Smooth muscle cell (in vitro differentiated cells): ENCODE data around the gene TMEM61. TPM values are rescaled to one million over a fixed set of nuclear protein-coding genes. Genes with fewer than 3 reads are reported as not detected.

Source experiments
- DNase-seq: peaks from one replicate; lab custom pipeline; 2025; ENCODE audit not compliant: unreplicated experiment; lab: John Stamatoyannopoulos, UW
- H2AFZ ChIP-seq: fragments of 200-600 bp; sonication (generic); 2 replicates; pipeline ENCODE4 v1.6.0; 2016; ENCODE audit warnings: antibody characterized with exemption, low read depth, mild to moderate bottlenecking
- H3F3A ChIP-seq: fragments of 200-600 bp; sonication (generic); 2 replicates; pipeline ENCODE4 v1.6.0; 2017; ENCODE audit warnings: antibody characterized with exemption, low read depth
- H3K27ac ChIP-seq: fragments of 200-600 bp; sonication (generic); 2 replicates; pipeline ENCODE4 v1.5.1; 2016; ENCODE audit warnings: low read depth, mild to moderate bottlenecking
- H3K27me3 ChIP-seq: fragments of 200-600 bp; sonication (generic); 2 replicates; pipeline ENCODE4 v1.6.1; 2016; ENCODE audit warnings: low read depth, mild to moderate bottlenecking
- H3K36me3 ChIP-seq: fragments of 200-600 bp; sonication (generic); 2 replicates; pipeline ENCODE4 v1.5.1; 2016; ENCODE audit warnings: low read depth
- H3K4me1 ChIP-seq: fragments of 200-600 bp; sonication (generic); 2 replicates; pipeline ENCODE4 v1.5.1; 2016; ENCODE audit warnings: low read depth
- H3K4me2 ChIP-seq: fragments of 200-600 bp; sonication (generic); 2 replicates; pipeline ENCODE4 v1.6.0; 2016; ENCODE audit warnings: mild to moderate bottlenecking
- H3K4me3 ChIP-seq: fragments of 200-600 bp; sonication (generic); 2 replicates; pipeline ENCODE4 v1.5.1; 2016; ENCODE audit warnings: mild to moderate bottlenecking
- H3K79me2 ChIP-seq: fragments of 200-600 bp; sonication (generic); 2 replicates; pipeline ENCODE4 v1.6.0; 2016; ENCODE audit warnings: low read depth, mild to moderate bottlenecking
- H3K9ac ChIP-seq: fragments of 200-600 bp; sonication (generic); 2 replicates; pipeline ENCODE4 v1.6.0; 2016; ENCODE audit warnings: low read depth
- H3K9me3 ChIP-seq: fragments of 200-600 bp; sonication (generic); replicated peaks from 2 replicates; pipeline ENCODE4 v1.5.1; 2016; ENCODE audit warnings: low read depth
- H4K20me1 ChIP-seq: fragments of 200-600 bp; sonication (generic); 2 replicates; pipeline ENCODE4 v1.6.0; 2016; ENCODE audit warnings: low read depth
- WGBS: methylation state at CpG from one replicate; pipeline ENCODE4 v1.1.7; 2016; ENCODE audit warnings: low lambda C conversion rate; 5-methylcytosine and 5-hydroxymethylcytosine counted together
- polyA plus RNA-seq: library from polyadenylated mRNA; unstranded; fragments of >200 nt; fragmentation: Nextera tagmentation; extraction: Ambion mirVana; gene quantifications from 2 replicates; pipeline ENCODE4 v1.2.1, GENCODE V29; 2016
- total RNA-seq: library from RNA; depleted of rRNA; stranded (reverse); fragments of >200 nt; gene quantifications from 2 replicates; pipeline ENCODE4 v1.2.3, GENCODE V29; 2014
- TF ChIP-seq, protein P1 (sequence below): fragments of 200-600 bp; sonication (generic); IDR thresholded peaks from 2 replicates; pipeline ENCODE4 v1.5.1; 2017; ENCODE audit warnings: borderline replicate concordance, mild to moderate bottlenecking, antibody characterized with exemption; ENCODE audit not compliant: insufficient read depth, poor library complexity, severe bottlenecking

Gene TMEM61
- total and polyA plus RNA-seq, 2 experiments from 2014 or later: 0.13 to 0.86 TPM

- no peaks in the 10 kb centered on the region for H3K79me2 ChIP-seq
- H3K9me3 ChIP-seq: no peaks in the 10 kb centered on the region
- no peak overlapping the region for H3K27ac ChIP-seq
- no peaks in the 10 kb centered on the region for H3F3A ChIP-seq
- H2AFZ ChIP-seq: no peak overlapping the region
- no peak overlapping the region for H3K4me3 ChIP-seq
- no peak overlapping the region for H3K9ac ChIP-seq
- no peak for DNase-seq
- no peak overlapping the region for H3K4me2 ChIP-seq
- no peaks in the 10 kb centered on the region for H3K4me1 ChIP-seq
- peaks cover 29% of the 10 kb centered on the region for H3K27me3 ChIP-seq
- WGBS: 81% methylated on average over 7 of the region's 7 CpGs
- no peaks in the 10 kb centered on the region for H4K20me1 ChIP-seq
- no peaks in the 10 kb centered on the region for H3K36me3 ChIP-seq
- TF ChIP-seq, protein P1, sequence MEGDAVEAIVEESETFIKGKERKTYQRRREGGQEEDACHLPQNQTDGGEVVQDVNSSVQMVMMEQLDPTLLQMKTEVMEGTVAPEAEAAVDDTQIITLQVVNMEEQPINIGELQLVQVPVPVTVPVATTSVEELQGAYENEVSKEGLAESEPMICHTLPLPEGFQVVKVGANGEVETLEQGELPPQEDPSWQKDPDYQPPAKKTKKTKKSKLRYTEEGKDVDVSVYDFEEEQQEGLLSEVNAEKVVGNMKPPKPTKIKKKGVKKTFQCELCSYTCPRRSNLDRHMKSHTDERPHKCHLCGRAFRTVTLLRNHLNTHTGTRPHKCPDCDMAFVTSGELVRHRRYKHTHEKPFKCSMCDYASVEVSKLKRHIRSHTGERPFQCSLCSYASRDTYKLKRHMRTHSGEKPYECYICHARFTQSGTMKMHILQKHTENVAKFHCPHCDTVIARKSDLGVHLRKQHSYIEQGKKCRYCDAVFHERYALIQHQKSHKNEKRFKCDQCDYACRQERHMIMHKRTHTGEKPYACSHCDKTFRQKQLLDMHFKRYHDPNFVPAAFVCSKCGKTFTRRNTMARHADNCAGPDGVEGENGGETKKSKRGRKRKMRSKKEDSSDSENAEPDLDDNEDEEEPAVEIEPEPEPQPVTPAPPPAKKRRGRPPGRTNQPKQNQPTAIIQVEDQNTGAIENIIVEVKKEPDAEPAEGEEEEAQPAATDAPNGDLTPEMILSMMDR: no peak
Observed at GRCh38 chr1:55033265-55033614, 52.8 kb downstream of the TMEM61 start.

- Histone ChIP-seq H3K79me2 (no peaks in the 10 kb centered on the region), H2AFZ (no peak overlapping the region), H3K9ac (no peak overlapping the region), H3F3A (no peaks in the 10 kb centered on the region), H3K27me3 (peaks cover 42% of the 10 kb centered on the region), H3K36me3 (no peaks in the 10 kb centered on the region), H3K4me3 (no peak overlapping the region), H3K4me2 (no peak overlapping the region), H3K9me3 (no peaks in the 10 kb centered on the region), H3K27ac (no peak overlapping the region), H3K4me1 (peaks cover under 1% of the 10 kb centered on the region), H4K20me1 (no peaks in the 10 kb centered on the region)
- 71% methylated on average over 6 of the region's 6 CpGs for WGBS
- no peak for DNase-seq
- TF ChIP-seq, protein P1: no peak
Observed at GRCh38 chr1:55034476-55035133, 54.2 kb downstream of the TMEM61 start.

DNA sequence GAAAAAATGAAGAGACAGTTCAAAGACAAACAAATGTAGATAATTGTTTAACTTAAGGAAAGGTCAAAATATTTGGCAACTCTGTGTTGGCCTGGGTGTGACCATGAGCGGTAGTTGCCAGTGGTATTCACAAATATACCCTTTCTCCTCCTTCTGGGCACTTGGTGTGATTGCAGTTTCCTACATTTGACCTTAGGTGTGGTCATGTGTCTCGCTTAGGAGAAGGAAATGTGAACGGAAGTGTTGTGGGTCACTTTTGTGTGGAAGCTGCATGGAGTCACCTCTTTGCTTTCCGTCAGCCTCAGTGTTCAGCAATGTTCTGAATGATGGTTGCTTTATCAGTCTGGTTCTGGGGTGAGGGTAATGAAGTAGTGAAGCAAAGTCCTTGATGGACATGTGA lies 55.5 kb downstream of the TMEM61 start:
- no peaks in the 10 kb centered on the region for H3K79me2 ChIP-seq
- no peak for DNase-seq
- H3K4me1 ChIP-seq: peaks cover 11% of the 10 kb centered on the region
- no peak overlapping the region for H3K4me3 ChIP-seq
- no peak overlapping the region for H3K4me2 ChIP-seq
- no peaks in the 10 kb centered on the region for H3F3A ChIP-seq
- TF ChIP-seq, protein P1: no peak
- no peak overlapping the region for H2AFZ ChIP-seq
- H3K27ac ChIP-seq: no peak overlapping the region
- no peaks in the 10 kb centered on the region for H3K36me3 ChIP-seq
- WGBS: 87% methylated on average over 4 of the region's 4 CpGs
- H3K27me3 ChIP-seq: peaks cover 55% of the 10 kb centered on the region
- no peaks in the 10 kb centered on the region for H3K9me3 ChIP-seq
- no peak overlapping the region for H3K9ac ChIP-seq
- H4K20me1 ChIP-seq: no peaks in the 10 kb centered on the region
